ENCODE data around the gene NDUFA6. TPM values are rescaled to one million over a fixed set of nuclear protein-coding genes. Genes with fewer than 3 reads are reported as not detected.

The NDUFA6 gene
- total RNA-seq, 1 experiment from 2014 or later: 92.2 TPM

DNA sequence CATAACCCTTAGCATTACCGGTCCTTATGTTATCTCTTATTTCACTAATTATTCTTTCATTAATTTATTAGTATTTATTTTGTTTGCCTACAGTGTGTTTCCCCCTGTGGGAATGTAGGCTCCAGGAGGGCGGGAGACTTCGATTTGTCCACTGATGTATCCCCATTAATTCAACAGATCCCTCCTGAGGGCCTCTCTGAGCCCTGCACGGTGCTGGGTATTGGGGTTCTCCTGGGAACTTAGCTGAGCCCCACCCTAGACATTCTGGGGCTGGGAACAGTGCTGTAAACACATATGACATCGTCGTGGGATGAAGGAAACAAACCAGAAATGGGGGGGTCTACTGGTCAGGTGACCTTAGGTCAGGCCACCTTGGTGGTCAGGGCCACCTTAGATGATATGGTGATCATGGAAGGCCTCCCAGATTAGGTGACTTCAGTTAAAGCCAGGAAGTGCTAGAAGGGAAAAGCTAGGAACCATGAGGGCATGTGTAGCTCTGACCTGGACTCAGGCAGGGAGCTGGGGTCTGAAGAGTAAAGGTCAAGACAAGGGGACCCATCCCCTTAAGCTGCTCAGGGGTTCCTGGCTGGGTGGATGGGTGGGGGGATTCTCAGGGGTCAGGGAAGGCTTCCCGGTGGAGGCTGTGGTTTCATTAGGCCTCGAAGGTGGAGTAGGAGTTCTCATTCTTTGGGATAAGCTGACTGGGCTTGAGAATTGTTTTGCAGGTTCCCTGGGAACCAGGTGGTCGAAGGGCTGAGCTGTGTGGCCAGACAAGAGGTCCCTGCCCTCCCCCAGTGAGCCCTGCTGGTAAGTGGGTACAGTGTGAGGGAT is 15.5 kb downstream of the NDUFA6 start:
- DNase-seq (ENCODE audit: low read depth, low spot score): no peak
- Histone ChIP-seq H3K9me3 (ENCODE audit: control insufficient read depth, insufficient read depth, low read depth, low read length) (no peaks in the 10 kb centered on the region), H3K36me3 (ENCODE audit: control insufficient read depth, insufficient read depth, low read length) (no peaks in the 10 kb centered on the region; the same call in 1 of the 2 replicates), H3K4me1 (ENCODE audit: control insufficient read depth, insufficient read depth, low read length) (peaks cover 5% of the 10 kb centered on the region), H3K27me3 (ENCODE audit: control insufficient read depth, insufficient read depth, low read length) (no peaks in the 10 kb centered on the region), H3K4me3 (ENCODE audit: low read depth in 2 of 2, low read length in 2 of 2) (no peak overlapping the region), H3K27ac (ENCODE audit: low read length) (no peak overlapping the region)
- ATAC-seq: no peak
- TF ChIP-seq TCF7L2 (IDR thresholded peaks at IDR 0.05; ENCODE audit: low read depth, low read length): no peak
- TF ChIP-seq SIN3A (IDR thresholded peaks at IDR 0.05; ENCODE audit: borderline replicate concordance, insufficient read depth, low read depth, low read length): no peak
- no peak for TF ChIP-seq POLR2AphosphoS5 (IDR thresholded peaks at IDR 0.05; ENCODE audit: low read depth, low read length)
- no peak for TF ChIP-seq CTCF (IDR thresholded peaks at IDR 0.05)
- no peak for TF ChIP-seq REST (IDR thresholded peaks at IDR 0.05; ENCODE audit: insufficient read depth in 1 of 2, low read depth in 2 of 2, low read length in 1 of 2)
- POLR2A ChIA-PET: no interaction called here
- in situ Hi-C loops (cut with HindIII; ENCODE audit: low pct_unique_long_range_greater_than_20kb, low sequenced_read_pairs) (no loop called here), intact Hi-C loops (cut with micrococcal nuclease; ENCODE audit: unreplicated experiment) (loop anchor here (5.0 kb wide), 1 partner anchor 108 kb away; the partner anchor contains the start of gene SEPTIN3)
- BruUV-seq (replicated peaks): no TSS peak
- CTCF ChIA-PET: interaction anchor here (0.6 kb wide), 1 partner anchor 107 kb away, joined by 3 read pairs; no protein-coding TSS in a partner anchor

DNA sequence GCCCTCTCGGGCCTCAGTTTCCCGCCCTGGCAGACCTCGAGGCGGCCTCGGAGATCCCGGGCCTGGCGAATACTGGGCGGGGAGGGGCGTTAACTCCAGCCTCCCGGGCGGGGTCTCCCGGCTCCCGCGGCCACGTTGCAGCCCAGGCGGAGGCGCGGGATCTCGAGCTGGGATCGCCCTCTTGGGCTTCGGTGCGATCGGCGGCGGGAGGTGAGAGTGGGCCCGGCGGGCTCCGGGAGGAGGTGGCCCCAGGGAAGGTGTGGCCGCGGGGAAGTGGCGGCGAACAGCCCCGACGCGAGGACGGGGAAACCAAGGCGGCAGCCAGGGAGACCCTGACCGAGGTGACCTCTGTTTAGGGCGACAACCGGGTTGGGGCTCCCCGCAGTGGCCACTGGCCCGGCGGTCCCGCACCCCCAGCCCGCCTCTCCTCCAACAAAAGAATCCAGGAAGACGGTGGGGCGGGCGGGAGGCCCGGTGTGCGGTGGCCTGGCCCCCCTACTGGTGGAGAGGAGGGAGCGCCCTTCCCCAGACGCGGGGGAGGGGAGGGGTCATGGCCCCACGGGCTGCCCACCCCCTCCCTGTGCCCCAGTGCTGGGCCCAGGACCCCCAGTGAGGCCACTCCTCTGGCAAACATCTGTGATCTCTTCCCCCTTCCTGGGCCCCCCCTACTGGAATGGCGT is 16.3 kb downstream of the NDUFA6 start, which contains the start of gene PHETA2:
Gene PHETA2, plus strand, starts transcription at position 117 of the 680 bp plus-strand sequence. CDS start 3,046 bp downstream, outside the sequence.
- intact Hi-C loops (cut with micrococcal nuclease; ENCODE audit: unreplicated experiment): loop anchor here (5.0 kb wide), 1 partner anchor 107 kb away; the partner anchor contains the start of gene SEPTIN3

More for the DNA sequence above, 16.3 kb downstream of the NDUFA6 start, which contains the start of gene PHETA2:
- no TSS peak for BruUV-seq (replicated peaks)
- in situ Hi-C loops (cut with HindIII; ENCODE audit: low pct_unique_long_range_greater_than_20kb, low sequenced_read_pairs): no loop called here
- Histone ChIP-seq H3K36me3 (ENCODE audit: control insufficient read depth, insufficient read depth, low read length) (no peaks in the 10 kb centered on the region), H3K27ac (ENCODE audit: low read length) (no peak within 1 kb of the TSS), H3K4me1 (ENCODE audit: control insufficient read depth, insufficient read depth, low read length) (peaks cover 5% of the 10 kb centered on the region), H3K4me3 (ENCODE audit: low read depth in 2 of 2, low read length in 2 of 2) (peak within 1 kb of the TSS; percentile 16 to 18; a peak in 3 of 4 replicates), H3K9me3 (ENCODE audit: control insufficient read depth, insufficient read depth, low read depth, low read length) (no peaks in the 10 kb centered on the region), H3K27me3 (ENCODE audit: control insufficient read depth, insufficient read depth, low read length) (no peaks in the 10 kb centered on the region)
- ChIA-PET CTCF (no interaction called here), POLR2A (no interaction called here)
- no peak for DNase-seq (ENCODE audit: low read depth, low spot score)
- no peak for ATAC-seq
- TF ChIP-seq SIN3A (IDR thresholded peaks at IDR 0.05; ENCODE audit: borderline replicate concordance, insufficient read depth, low read depth, low read length) (no peak), CTCF (IDR thresholded peaks at IDR 0.05) (no peak; the same call in 1 of the 2 replicates), POLR2AphosphoS5 (IDR thresholded peaks at IDR 0.05; ENCODE audit: low read depth, low read length) (no peak), REST (IDR thresholded peaks at IDR 0.05; ENCODE audit: insufficient read depth in 1 of 2, low read depth in 2 of 2, low read length in 1 of 2) (no peak), TCF7L2 (IDR thresholded peaks at IDR 0.05; ENCODE audit: low read depth, low read length) (no peak)

Measured in Panc1 (cell line).